ENCODE data around the gene AFDN.
"Not testable (repeated sequence)": the region's sequence is repeated elsewhere in the genome, so short reads cannot be mapped to it uniquely, and the experiment has no call there.

Gene AFDN

DNA sequence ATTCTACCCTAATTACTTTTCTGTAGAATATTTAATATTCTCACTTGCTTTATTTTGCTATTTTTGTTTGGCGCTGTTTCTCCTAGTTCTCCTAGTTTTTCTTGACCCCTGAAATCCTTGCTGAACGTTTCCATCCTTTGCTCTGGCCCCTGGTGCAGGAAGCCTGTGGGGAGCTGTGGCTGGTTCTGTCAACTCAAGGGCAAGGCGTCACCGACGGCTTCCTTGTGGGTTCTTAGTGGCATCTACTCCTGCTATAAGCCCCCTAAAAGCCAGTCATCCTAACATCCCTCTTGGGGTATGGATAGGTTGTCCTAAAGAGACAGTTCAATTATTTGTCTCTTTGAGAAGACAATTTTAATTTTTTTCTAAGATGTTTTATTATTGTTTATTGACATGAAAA is 133.9 kb downstream of the AFDN start:
- no peak for DNase-seq

DNA sequence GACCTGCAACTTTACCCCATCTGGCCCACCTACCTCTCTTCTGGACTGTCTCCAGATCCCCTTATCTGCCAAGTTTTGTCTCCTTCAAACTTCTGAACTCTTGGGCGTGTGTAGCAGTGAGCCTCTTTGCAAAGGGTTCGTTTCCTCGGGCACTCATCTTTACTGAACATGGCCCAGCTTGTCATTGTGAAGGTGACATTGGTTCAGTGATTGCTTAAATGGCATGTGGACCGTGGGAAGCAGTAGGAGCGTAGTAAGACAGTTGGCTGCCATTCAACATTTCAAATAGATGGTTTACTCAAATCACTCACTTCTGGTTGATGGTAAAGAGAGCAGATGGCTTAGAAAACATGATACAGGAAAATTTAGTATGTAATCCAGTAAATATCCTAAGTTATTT is 136.0 kb downstream of the AFDN start:
- no peak for DNase-seq

GRCh38 chr6:167963589-167964057 is 136.9 kb downstream of the AFDN start:
- DNase-seq = no peak

GRCh38 chr6:167965592-167966539 is 139.2 kb downstream of the AFDN start:
- no peak for DNase-seq

- no peak for DNase-seq
These were observed 139.8 kb downstream of the AFDN start for GRCh38 chr6:167966540-167966905.

DNA sequence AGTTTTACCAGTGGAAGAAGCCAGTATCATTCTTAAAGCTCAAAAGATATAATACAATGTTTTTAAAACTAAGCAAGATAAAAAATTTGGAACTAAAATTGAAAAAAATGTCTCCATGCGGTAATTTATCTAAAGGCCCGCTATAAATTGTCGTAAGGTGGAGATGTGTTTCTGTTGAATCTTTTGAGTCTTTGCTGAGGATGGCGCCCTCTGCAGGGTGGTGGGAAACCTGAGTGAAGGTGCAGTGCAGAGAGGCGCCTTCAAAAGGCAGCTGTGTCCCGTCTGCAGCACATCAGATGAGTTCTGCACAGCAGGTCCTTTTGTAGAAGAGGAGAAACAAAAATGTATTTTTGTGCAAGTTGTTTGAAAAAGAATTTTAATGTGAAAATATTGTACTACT is 141.4 kb downstream of the AFDN start:
- DNase-seq = no peak

DNA sequence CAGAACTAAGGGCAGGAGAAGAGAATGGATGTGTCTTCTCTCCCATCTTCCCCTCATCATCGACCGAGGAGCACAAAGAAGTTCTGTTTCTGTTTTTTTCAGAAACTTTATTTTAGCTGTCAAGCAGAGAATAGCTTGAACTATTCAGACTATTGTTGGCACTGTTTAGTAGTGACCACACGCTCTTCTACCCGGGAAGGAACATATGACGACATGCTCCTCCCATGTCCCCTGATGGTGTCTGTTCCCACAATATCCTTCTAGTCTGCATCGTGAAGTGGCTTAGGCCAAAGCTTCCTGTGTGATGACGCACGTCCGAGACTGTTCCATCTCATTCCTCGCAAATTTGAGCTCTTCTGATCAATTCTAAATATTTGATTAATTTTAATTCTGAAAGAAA is 143.5 kb downstream of the AFDN start:
- DNase-seq = no peak

- no peak for DNase-seq
These were observed 145.5 kb downstream of the AFDN start for GRCh38 chr6:167972193-167972592.

DNA sequence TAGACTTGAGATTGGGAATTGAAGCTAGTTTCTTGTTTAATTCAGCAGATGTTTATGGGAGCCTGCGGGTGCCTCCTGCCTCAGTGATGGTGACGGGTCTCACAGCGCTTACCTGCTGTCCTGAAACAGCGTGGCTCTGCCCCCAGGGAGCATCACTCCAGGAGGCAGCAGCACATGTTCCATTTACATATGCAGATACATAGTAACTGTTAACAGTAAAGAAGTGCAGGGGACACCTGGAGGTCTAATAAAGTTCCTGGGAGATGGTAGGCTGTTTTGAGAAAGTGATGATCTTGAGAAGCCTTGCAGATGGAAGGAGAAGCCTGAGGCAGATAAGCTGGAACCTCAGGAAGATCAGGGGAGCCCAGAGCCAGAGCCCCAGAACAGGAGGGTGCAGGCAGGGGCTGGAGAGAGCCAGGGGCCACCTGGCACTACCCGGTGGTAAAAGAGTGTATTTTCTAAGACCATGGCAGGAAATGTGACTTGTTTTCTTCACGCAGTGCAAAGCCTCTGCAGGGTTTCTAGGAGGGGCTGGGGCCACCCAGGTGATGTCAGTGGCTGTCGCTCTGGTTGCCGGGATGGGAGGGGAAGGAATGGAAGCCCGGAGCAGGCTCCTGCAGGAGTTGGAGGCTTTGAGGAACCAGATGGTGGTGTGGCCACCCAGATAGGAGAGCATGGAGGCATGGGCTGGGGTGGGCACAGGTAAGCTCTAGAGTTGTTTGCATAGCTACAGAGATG is 146.6 kb downstream of the AFDN start:
- peak; percentile 53 for DNase-seq

DNA sequence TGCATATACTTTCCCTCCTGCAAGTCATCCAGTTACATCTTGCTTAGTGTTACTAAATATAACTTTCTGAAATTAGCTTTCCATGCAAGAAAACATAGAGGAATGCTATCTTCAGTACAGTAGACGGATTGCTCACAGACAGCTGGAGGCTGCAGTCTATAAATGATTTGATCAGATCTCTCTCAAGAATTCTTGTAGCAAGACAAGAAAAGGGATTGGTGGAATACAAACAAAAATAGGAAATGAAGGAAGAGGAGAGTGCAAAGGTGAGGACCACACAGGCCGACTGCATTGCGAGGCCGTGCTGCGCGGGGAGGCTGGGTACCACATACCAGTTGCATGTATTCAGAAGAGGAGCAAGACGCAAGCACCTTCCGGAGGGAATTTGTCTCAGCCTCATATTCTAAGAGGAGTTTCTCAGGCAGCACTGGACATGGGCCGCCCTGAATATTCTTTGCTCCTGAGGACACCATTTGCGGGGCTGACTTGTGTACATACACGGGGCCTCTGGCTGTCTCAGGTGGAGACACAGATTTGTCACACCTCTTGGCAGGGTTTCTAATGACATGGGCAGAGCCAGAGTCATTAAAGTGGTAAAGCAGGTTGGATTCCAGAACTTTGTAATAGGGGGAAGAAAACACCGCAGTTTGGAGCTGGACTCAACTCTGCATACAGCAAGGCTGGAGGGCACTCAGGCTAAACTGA is 148.1 kb downstream of the AFDN start:
- DNase-seq = no peak

DNA sequence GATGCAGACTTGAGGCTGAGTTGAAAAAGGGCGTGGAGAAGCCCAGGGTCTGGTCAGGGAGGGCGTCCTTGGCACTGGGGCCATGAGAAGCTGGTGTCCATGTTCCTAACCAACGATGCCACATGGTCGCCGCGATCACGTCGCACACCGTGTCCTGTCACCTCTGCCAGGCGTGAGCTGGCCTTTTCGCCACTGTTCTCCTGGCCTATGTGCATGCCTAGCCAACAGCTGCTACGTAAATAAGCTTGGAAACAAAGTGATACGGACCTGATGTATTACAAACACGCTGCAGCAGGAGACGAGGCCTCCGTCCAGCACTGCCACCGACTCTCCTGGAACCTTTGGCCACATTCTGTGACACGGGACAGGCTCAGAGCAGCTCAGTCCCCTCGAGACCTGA is 148.7 kb downstream of the AFDN start:
- no peak for DNase-seq

DNA sequence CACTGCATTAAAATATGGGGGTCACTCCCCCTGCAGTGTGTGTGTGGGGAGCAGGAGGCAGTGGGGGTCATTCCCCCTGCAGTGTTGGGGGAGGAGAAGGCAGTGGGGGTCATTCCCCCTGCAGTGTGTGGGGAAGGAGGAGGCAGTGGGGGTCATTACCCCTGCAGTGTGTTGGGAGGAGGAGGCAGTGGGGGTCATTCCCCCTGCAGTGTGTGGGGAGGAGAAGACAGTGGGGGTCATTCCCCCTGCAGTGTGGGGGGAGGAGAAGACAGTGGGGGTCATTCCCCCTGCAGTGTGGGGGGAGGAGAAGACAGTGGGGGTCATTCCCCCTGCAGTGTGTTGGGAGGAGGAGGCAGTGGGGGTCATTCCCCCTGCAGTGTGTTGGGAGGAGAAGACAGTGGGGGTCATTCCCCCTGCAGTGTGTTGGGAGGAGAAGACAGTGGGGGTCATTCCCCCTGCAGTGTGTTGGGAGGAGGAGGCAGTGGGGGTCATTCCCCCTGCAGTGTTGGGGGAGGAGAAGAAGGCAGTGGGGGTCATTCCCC is 149.5 kb downstream of the AFDN start:
- DNase-seq = not testable (repeated sequence)

DNA sequence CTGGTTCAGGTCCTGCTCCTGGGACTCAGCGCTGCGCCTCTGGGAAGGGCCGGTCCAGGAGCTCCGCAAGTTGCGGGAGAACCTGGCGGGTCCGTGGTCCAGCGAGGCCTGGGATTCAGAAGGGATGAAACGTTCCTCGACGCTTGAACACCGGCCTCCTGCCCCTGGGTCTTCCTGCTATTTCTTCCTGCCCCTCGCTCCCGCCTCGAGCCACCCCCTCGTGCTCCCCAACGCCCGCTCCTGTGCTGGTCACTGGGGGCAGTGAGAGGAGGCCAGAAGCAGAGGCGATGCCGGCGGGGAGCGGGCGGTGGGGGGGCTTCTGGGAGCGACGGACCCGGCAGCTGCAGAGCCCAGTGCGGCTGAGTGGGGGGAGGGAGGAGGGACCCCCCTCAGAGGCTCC is 150.0 kb downstream of the AFDN start:
- DNase-seq = no peak

DNA sequence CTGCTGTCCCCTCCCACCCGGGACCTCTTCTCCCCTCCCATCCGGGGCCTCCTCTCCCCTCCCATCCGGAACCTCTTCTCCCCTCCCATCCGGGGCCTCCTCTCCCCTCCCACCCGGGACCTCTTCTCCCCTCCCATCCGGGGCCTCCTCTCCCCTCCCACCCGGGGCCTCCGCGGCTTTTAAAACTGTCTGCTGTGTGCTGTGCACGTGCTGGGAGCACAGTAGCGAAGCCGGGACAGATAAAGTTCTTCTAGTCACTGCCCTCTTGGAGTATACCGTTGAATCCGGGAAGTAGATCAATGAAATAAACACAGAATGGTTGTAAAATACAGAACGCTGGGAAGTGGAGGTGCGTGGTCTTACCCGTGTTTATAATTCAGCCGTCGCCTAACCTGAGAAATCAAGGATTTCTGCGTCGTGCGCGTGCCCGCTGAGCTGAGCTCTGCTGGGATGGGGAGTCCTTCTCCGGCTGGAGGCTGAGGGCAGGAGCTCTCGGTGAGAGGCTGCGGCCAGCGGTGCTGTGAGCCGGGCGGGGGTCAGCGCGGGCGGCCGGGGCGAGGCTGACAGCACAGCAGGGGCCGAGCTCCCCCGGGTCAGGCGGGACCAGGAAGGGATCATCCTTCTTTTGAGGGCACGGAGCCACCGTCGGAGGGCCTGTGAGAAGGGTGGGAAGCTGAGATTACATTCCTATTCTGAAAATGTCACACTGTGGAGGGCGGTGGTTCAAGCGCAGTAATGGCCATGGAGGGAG is 151.2 kb downstream of the AFDN start:
- DNase-seq = no peak

DNA sequence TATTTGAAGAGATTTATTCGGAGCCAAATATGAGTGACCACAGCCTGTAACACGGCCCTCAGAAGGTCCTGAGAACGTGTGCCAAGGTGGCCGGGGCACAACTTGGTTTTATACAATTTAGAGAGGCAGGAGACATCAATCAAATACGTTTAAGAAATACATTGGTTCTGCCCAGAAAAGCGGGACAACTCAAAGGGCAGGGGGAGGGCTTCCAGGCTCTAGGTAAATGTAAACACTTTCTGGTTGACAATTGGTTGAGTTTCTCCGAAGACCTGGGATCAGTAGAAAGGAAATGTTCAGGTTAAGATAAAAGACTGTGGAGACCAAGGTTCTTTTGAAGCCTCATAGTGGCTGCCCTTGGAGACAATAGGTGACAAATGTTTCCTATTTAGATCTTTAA is 151.9 kb downstream of the AFDN start:
- DNase-seq = no peak

DNA sequence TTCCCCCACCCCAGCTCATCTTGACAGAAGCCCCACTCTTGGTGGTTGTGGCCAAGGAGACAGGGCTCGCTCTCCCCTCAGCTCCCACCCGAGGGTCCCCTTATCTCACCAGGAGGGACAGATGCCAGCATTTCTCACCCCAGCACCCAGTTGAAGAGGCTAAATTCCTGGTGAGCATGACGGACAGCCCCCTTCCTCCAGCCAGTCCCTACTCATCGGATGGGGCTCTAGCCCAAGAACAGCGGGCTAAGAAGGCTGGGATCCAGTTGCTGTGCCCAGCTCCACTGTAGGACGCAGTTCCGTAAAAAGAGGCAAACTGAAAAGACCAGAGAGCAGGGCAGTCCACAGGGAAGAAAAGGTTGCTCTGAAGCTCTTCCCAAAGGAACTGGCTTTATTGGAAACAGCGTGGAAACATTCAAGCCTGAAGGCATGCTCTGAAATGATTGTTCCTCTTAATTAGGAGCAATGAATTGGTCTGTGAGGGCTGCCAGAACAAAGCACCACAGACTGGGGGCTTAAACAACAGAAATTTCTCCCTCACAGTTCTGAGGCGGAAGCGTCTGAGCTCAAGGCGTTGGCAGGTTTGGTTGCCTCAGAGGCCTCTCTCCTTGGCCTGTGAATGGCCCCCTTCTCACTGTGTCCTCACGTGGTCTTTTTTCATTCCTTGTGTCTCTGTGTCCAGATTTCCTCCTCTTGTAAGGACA is 152.9 kb downstream of the AFDN start:
- no peak for DNase-seq

GRCh38 chr6:167980911-167981580 is 154.3 kb downstream of the AFDN start:
- no peak for DNase-seq

GRCh38 chr6:167981916-167982462 is 155.3 kb downstream of the AFDN start:
- no peak for DNase-seq

GRCh38 chr6:167984144-167984719 is 157.5 kb downstream of the AFDN start:
- no peak for DNase-seq

DNA sequence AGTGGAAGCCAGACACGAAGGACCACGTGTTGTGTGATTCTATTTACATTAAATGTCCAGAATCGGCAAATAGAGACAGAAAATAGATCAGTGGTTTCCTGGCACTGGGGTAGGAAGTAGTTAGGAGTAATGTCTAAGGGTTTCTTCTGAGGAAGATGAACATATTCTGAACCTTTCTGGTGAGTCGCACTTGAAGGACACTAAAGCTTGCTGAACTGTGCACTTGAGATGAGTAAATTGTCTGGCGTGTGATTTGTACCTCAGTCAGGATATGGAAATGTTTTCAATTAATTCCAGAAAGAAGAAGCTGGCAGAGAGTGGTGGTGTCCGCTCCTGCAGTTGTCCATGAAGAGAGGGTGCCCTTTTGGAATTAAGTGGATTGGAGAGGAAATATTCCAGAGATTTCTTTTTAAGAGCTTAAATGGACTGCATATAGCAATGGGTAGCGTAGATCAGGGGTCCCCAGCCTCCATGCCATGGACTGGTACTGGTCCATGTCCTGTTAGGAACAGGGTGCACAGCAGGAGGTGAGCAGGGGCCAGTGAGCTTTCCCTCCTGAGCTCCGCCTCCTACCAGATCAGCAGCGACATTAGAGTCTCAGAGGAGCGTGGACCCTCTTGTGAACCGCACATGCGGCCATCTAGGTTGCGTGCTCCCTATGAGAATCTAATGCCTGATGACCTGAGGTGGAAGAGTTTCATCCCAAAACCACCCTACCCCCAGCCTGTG is 158.3 kb downstream of the AFDN start:
- DNase-seq = no peak
